H54 (cell line): ENCODE data around the gene SIDT2.
"Not testable (repeated sequence)": the region's sequence is repeated elsewhere in the genome, so short reads cannot be mapped to it uniquely, and the experiment has no call there.

Experiments used
- DNase-seq: peaks from one replicate; pipeline ENCODE4 v3.0.0; 2011; ENCODE audit warnings: low spot score, mixed read lengths; ENCODE audit not compliant: insufficient read length
- FAIRE-seq: peaks from 3 replicates; lab custom pipeline; 2011; peaks lifted over from hg19 to GRCh38; lab: Jason Lieb, UNC
- POLR2A ChIP-seq: IDR thresholded peaks from 2 replicates; pipeline ENCODE4 v1.6.1; 2011; ENCODE audit warnings: low read depth, mild to moderate bottlenecking, low read length

SIDT2 gene

GRCh38 chr11:117180020-117180419 is 1.5 kb downstream of the SIDT2 start:
- no peak for FAIRE-seq
- no peak for TF ChIP-seq POLR2A
- no peak for DNase-seq

- no peak for TF ChIP-seq POLR2A
- no peak for DNase-seq
- FAIRE-seq: no peak
Measured at GRCh38 chr11:117180661-117181585, 2.4 kb downstream of the SIDT2 start.

- FAIRE-seq (no peak), DNase-seq (no peak)
- TF ChIP-seq POLR2A: no peak
Measured at GRCh38 chr11:117181586-117182550, 3.3 kb downstream of the SIDT2 start.

GRCh38 chr11:117182551-117182935 is 4.0 kb downstream of the SIDT2 start:
- no peak for TF ChIP-seq POLR2A
- FAIRE-seq (no peak), DNase-seq (no peak)

GRCh38 chr11:117183178-117183577 is 4.6 kb downstream of the SIDT2 start:
- DNase-seq, FAIRE-seq: not testable (repeated sequence)

GRCh38 chr11:117183724-117184349 is 5.3 kb downstream of the SIDT2 start:
- TF ChIP-seq POLR2A: no peak
- DNase-seq: no peak
- FAIRE-seq: no peak

- DNase-seq (no peak), FAIRE-seq (no peak)
- no peak for TF ChIP-seq POLR2A
Measured at GRCh38 chr11:117185736-117186430, 7.3 kb downstream of the SIDT2 start.

- no peak for TF ChIP-seq POLR2A
- no peak for FAIRE-seq
- no peak for DNase-seq
Measured at GRCh38 chr11:117186431-117186761, 7.9 kb downstream of the SIDT2 start.

- FAIRE-seq: no peak
- DNase-seq: no peak
- no peak for TF ChIP-seq POLR2A
Measured at GRCh38 chr11:117187007-117187406, 8.5 kb downstream of the SIDT2 start.

GRCh38 chr11:117187428-117187798 is 8.9 kb downstream of the SIDT2 start:
- DNase-seq: no peak
- TF ChIP-seq POLR2A: no peak
- FAIRE-seq: no peak

- FAIRE-seq (no peak), DNase-seq (no peak)
Measured at GRCh38 chr11:117187799-117188481, 9.4 kb downstream of the SIDT2 start.

GRCh38 chr11:117188620-117189081 is 10.1 kb downstream of the SIDT2 start:
- FAIRE-seq (no peak), DNase-seq (no peak)
- no peak for TF ChIP-seq POLR2A

More at GRCh38 chr11:117187799-117188481, 9.4 kb downstream of the SIDT2 start:
- TF ChIP-seq POLR2A: no peak
